Caco-2 (cell line): ENCODE measurements around the gene SMIM45.

Experiments
- BruUV-seq: library from RNA; stranded (reverse); fragments of 400-500 nt; replicated peaks from 2 replicates; lab custom pipeline; 2021; lab: Mats Ljungman, UMichigan
- CTCF ChIA-PET: fragments of 300-600 bp; sonication (Branson Sonifier 250); formaldehyde crosslinking; loops from one replicate; lab custom pipeline; 2022; ENCODE audit warnings: antibody characterized with exemption; lab: Charles Lee
- POLR2A ChIA-PET: fragments of 300-600 bp; sonication (Branson Sonifier 250); formaldehyde crosslinking; loops from one replicate; lab custom pipeline; 2022; ENCODE audit warnings: antibody characterized with exemption; lab: Charles Lee
- DNase-seq, 2 experiments: peaks; one replicate each; pipeline versions ENCODE4 v3.0.0 to v3.0.0-alpha.2; 2020 to 2022
- H3K27me3 ChIP-seq: replicated peaks from 2 replicates; pipeline ENCODE4 v1.6.0; 2011; ENCODE audit warnings: low read length; ENCODE audit not compliant: control insufficient read depth, insufficient read depth
- H3K36me3 ChIP-seq: 2 replicates; pipeline ENCODE4 v1.5.1; 2011; ENCODE audit warnings: low read length; ENCODE audit not compliant: control insufficient read depth, insufficient read depth
- H3K4me1 ChIP-seq: fragments of 250-450 bp; sonication (Bioruptor Pico); 2 replicates; pipeline ENCODE4 v1.5.1; 2020; ENCODE audit warnings: mild to moderate bottlenecking
- H3K4me3 ChIP-seq: 2 replicates; pipeline ENCODE4 v1.5.1; 2011; ENCODE audit warnings: low read depth, mild to moderate bottlenecking, control low read depth, low read length
- H3K9me3 ChIP-seq: fragments of 250-450 bp; sonication (Bioruptor Pico); 2 replicates; pipeline ENCODE4 v1.5.1; 2020; ENCODE audit warnings: mild to moderate bottlenecking, moderate library complexity
- H3K27ac Mint-ChIP-seq: one replicate; pipeline ENCODE4 v1.8.0; 2022; ENCODE audit warnings: mixed read lengths; ENCODE audit not compliant: unreplicated experiment
- H3K27me3 Mint-ChIP-seq: one replicate; pipeline ENCODE4 v1.8.0; 2022; ENCODE audit warnings: mixed read lengths; ENCODE audit not compliant: insufficient read depth, unreplicated experiment
- H3K36me3 Mint-ChIP-seq: one replicate; pipeline ENCODE4 v1.8.0; 2022; ENCODE audit warnings: mild to moderate bottlenecking, mixed read lengths; ENCODE audit not compliant: insufficient read depth, unreplicated experiment
- H3K4me1 Mint-ChIP-seq: one replicate; pipeline ENCODE4 v1.8.0; 2022; ENCODE audit warnings: low read depth, mixed read lengths; ENCODE audit not compliant: unreplicated experiment
- H3K4me3 Mint-ChIP-seq: one replicate; pipeline ENCODE4 v1.8.0; 2022; ENCODE audit warnings: mild to moderate bottlenecking, moderate library complexity, mixed read lengths; ENCODE audit not compliant: unreplicated experiment
- H3K9me3 Mint-ChIP-seq: one replicate; pipeline ENCODE4 v1.8.0; 2022; ENCODE audit warnings: mixed read lengths; ENCODE audit not compliant: unreplicated experiment
- intact Hi-C: fragments of 100-400 bp; cut with micrococcal nuclease; formaldehyde crosslinking; loops from one replicate; pipeline ENCODE4 v1.10.0; 2022; ENCODE audit not compliant: unreplicated experiment
- TF ChIP-seq, protein P1 (sequence below), 2 experiments: fragments of 200-600 bp in 1 of 2; IDR thresholded peaks; 1 replicate in 1 of 2; 2 replicates in 1 of 2; pipeline versions ENCODE4 v1.5.1 to v1.8.0; 2011 to 2022; ENCODE audit warnings: antibody characterized with exemption in 1 of 2, control low read depth in 1 of 2, inconsistent platforms in 1 of 2, low read depth in 1 of 2, low read length in 1 of 2, mild to moderate bottlenecking in 1 of 2, moderate library complexity in 1 of 2; ENCODE audit not compliant: insufficient read depth in 1 of 2, severe bottlenecking in 1 of 2, unreplicated experiment in 1 of 2

The SMIM45 gene

DNA sequence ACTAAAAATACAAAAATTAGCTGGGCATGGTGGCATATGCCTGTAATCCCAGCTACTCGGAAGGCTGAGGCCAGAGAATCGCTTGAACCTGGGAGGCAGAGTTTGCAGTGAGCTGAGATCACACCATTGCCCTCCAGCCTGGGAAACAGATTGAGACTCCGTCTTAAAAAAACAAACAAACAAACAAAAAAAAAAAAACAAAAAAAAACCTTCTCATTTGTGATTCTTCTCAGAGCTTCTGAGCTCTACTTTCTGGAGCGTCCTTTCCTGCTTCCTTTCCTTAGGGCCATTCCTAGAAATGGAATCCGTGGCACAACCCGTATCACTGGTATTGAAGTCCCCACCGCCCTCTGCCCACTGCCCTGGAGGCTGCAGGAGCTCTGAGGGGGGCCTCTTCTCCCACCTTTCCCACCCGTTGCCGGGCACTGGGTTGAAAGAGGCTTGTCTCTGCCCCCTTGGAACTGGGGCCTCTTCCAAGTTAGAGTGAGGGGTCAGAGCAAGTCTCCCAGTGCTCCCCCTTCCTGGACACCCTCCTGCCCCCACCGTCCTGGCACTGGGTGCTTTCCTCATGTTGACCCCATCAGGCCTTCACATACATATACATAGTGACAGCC is 35.1 kb upstream of the SMIM45 start:
- peaks cover 17% of the 10 kb centered on the region for H3K27me3 Mint-ChIP-seq
- TF ChIP-seq, protein P1, sequence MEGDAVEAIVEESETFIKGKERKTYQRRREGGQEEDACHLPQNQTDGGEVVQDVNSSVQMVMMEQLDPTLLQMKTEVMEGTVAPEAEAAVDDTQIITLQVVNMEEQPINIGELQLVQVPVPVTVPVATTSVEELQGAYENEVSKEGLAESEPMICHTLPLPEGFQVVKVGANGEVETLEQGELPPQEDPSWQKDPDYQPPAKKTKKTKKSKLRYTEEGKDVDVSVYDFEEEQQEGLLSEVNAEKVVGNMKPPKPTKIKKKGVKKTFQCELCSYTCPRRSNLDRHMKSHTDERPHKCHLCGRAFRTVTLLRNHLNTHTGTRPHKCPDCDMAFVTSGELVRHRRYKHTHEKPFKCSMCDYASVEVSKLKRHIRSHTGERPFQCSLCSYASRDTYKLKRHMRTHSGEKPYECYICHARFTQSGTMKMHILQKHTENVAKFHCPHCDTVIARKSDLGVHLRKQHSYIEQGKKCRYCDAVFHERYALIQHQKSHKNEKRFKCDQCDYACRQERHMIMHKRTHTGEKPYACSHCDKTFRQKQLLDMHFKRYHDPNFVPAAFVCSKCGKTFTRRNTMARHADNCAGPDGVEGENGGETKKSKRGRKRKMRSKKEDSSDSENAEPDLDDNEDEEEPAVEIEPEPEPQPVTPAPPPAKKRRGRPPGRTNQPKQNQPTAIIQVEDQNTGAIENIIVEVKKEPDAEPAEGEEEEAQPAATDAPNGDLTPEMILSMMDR (IDR thresholded peaks at IDR 0.05; ENCODE audit: insufficient read depth in 1 of 2, low read depth in 1 of 2, low read length in 1 of 2, severe bottlenecking in 1 of 2, unreplicated experiment in 1 of 2) = no peak
- Histone ChIP-seq H3K36me3 (no peaks in the 10 kb centered on the region), H3K4me3 (no peak overlapping the region), H3K4me1 (no peaks in the 10 kb centered on the region), H3K27me3 (no peaks in the 10 kb centered on the region; the same call in 1 of the 2 replicates), H3K9me3 (no peaks in the 10 kb centered on the region)
- ChIA-PET CTCF (interaction anchor here (2.7 kb wide), 1 partner anchor 9 kb away, joined by 10 read pairs; no protein-coding TSS in a partner anchor), POLR2A (interaction anchor here (0.6 to 0.7 kb wide), 2 partner anchors 71 to 116 kb away, joined by 4 to 7 read pairs; partner anchors contain the start of gene CCDC134)
- no peak overlapping the region for H3K27ac Mint-ChIP-seq
- no peak for DNase-seq
- H3K36me3 Mint-ChIP-seq = peaks cover 4% of the 10 kb centered on the region
- no TSS peak for BruUV-seq
- intact Hi-C loops = no loop called here
- H3K9me3 Mint-ChIP-seq = no peaks in the 10 kb centered on the region
- no peak overlapping the region for H3K4me3 Mint-ChIP-seq
- no peaks in the 10 kb centered on the region for H3K4me1 Mint-ChIP-seq

DNA sequence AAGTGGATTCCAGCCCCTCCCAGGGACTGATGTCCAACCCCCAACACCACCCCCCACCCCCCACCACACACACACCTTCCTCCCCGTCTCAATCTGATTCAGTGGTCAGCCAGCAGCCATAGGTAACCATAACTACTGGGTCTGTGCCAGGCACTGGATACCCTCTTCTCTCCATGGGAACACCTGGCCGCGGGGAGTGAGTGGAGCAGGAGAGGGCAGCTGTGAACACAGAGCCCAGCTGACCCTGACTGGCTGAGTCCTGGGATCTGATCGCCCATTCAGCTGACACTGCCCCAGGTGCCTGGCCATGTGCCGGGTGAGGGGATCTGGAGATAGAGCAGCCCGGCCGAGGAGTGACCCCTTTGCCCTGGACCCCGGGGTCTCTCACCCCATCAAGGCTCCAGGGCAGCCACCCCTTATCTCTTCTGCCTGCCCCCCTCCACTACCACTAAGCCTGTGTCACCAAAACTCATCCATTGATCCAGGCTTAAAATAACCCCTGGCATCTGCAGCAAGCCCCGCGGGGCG is 34.5 kb upstream of the SMIM45 start:
- ChIA-PET POLR2A (interaction anchor here (0.6 kb wide), 1 partner anchor 117 kb away, joined by 4 read pairs; the partner anchor contains the start of gene CCDC134), CTCF (no interaction called here)
- no peak for DNase-seq
- TF ChIP-seq, protein P1 (IDR thresholded peaks at IDR 0.05; ENCODE audit: insufficient read depth in 1 of 2, low read depth in 1 of 2, low read length in 1 of 2, severe bottlenecking in 1 of 2, unreplicated experiment in 1 of 2) = no peak
- Histone ChIP-seq H3K9me3 (no peaks in the 10 kb centered on the region), H3K4me1 (no peaks in the 10 kb centered on the region), H3K36me3 (no peaks in the 10 kb centered on the region), H3K27me3 (no peaks in the 10 kb centered on the region; the same call in 1 of the 2 replicates), H3K4me3 (no peak overlapping the region)
- no peak overlapping the region for H3K27ac Mint-ChIP-seq
- H3K36me3 Mint-ChIP-seq = no peaks in the 10 kb centered on the region
- intact Hi-C loops = no loop called here
- peaks cover 16% of the 10 kb centered on the region for H3K27me3 Mint-ChIP-seq
- H3K4me3 Mint-ChIP-seq = no peak overlapping the region
- BruUV-seq = no TSS peak
- no peaks in the 10 kb centered on the region for H3K4me1 Mint-ChIP-seq
- no peaks in the 10 kb centered on the region for H3K9me3 Mint-ChIP-seq

DNA sequence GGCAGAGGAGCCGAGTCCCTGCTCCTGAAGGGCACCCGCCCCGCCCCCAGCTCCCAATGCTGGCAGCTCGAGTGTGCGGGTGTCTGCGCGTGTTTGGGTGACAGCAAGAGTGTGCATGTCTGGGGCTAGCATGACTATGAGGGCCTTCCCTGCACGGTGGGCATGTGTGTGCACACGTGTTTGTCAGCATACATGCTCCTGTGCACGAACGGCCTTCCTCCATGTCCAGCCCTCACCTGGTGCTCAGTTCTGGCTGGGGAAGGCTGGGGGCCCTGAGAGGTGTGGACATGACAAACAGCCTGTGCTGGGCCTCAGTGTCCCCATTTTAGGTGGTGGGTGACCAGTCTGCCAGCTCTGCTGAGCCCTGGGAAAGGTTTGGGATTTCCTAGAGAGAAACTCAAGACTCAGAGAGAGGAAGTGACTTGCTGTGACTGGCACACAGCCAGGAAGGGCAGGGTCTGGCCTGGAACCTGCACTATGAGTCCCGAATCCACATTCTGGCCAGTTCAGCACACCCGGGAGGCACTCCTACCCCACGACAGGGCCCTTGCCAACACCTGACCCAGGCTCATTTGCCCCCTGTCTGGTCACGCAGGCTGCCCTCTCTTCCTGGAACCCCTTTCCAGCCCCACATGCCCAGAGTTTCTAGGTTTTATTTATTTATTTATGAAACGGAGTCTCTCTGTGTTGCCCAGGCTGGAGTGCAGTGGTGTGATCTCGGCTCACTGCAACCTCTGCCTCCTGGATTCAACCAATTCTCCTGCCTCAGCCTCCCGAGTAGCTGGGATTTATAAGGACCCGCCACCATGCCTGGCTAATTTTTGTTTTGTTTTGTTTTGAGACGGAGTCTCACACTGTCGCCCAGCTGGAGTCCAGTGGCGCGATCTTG is 33.8 kb upstream of the SMIM45 start:
- intact Hi-C loops = no loop called here
- no peaks in the 10 kb centered on the region for H3K36me3 Mint-ChIP-seq
- CTCF ChIA-PET = no interaction called here
- POLR2A ChIA-PET = no interaction called here
- TF ChIP-seq, protein P1 (IDR thresholded peaks at IDR 0.05; ENCODE audit: insufficient read depth in 1 of 2, low read depth in 1 of 2, low read length in 1 of 2, severe bottlenecking in 1 of 2, unreplicated experiment in 1 of 2) = no peak
- no peak overlapping the region for H3K4me3 Mint-ChIP-seq
- DNase-seq = no peak
- no peak overlapping the region for H3K4me3 ChIP-seq
- no peak overlapping the region for H3K27ac Mint-ChIP-seq
- H3K4me1 Mint-ChIP-seq = no peaks in the 10 kb centered on the region
- H3K9me3 ChIP-seq = no peaks in the 10 kb centered on the region
- no peaks in the 10 kb centered on the region for H3K36me3 ChIP-seq
- H3K27me3 ChIP-seq = no peaks in the 10 kb centered on the region; the same call in 1 of the 2 replicates
- H3K27me3 Mint-ChIP-seq = peaks cover 9% of the 10 kb centered on the region
- no TSS peak for BruUV-seq
- no peaks in the 10 kb centered on the region for H3K4me1 ChIP-seq
- no peaks in the 10 kb centered on the region for H3K9me3 Mint-ChIP-seq
